CD4-positive, alpha-beta T cell (primary cell): ENCODE results near the gene MASP1. TPM values are rescaled to one million over a fixed set of nuclear protein-coding genes. Genes with fewer than 3 reads are reported as not detected.

Experiments used
- ATAC-seq: fragments of 200-7000 bp; cut with Tn5 transposase; one replicate; pipeline ENCODE4 v1.10.0; 2022; ENCODE audit warnings: mild to moderate bottlenecking; ENCODE audit not compliant: poor library complexity
- CTCF ChIA-PET: fragments of 350-600 bp; sonication (Branson Sonifier 250); formaldehyde crosslinking; loops from one replicate; lab custom pipeline; 2021; ENCODE audit warnings: antibody characterized with exemption, inconsistent platforms; lab: Charles Lee
- POLR2A ChIA-PET: fragments of 350-600 bp; sonication (Branson Sonifier 250); formaldehyde crosslinking; loops from one replicate; lab custom pipeline; 2021; ENCODE audit warnings: antibody characterized with exemption, inconsistent platforms; lab: Charles Lee
- DNase-seq, 14 experiments: peaks; one replicate each; pipeline ENCODE4 v3.0.0-alpha.2; 2013 to 2020; ENCODE audit warnings: mixed read lengths in 2 of 14
- H3K27ac ChIP-seq, 2 donors: one replicate each; pipeline versions ENCODE4 v1.5.1 to v1.7.0; 2013; ENCODE audit warnings: low read length in 2 of 2, low read depth in 1 of 2, mild to moderate bottlenecking in 1 of 2
- H3K27me3 ChIP-seq, 2 experiments: 1 replicate in 1 of 2; 2 replicates in 1 of 2; pipeline versions ENCODE4 v1.6.1 to v1.7.0; 2013; ENCODE audit warnings: low read length in 2 of 2, control low read depth in 1 of 2, mild to moderate bottlenecking in 1 of 2, moderate library complexity in 1 of 2; ENCODE audit not compliant: insufficient read depth in 2 of 2, control insufficient read depth in 1 of 2
- H3K36me3 ChIP-seq: one replicate; pipeline ENCODE4 v1.6.1; 2013; ENCODE audit warnings: low read length, control low read depth; ENCODE audit not compliant: insufficient read depth
- H3K4me1 ChIP-seq: one replicate; pipeline ENCODE4 v1.6.1; 2013; ENCODE audit warnings: low read length, control low read depth; ENCODE audit not compliant: insufficient read depth
- H3K4me3 ChIP-seq: one replicate; pipeline ENCODE4 v1.5.1; 2013; ENCODE audit warnings: mild to moderate bottlenecking, low read length, moderate library complexity
- H3K9me3 ChIP-seq, 2 experiments: 1 replicate in 1 of 2; 2 replicates in 1 of 2; pipeline versions ENCODE4 v1.6.1 to v1.7.0; 2013; ENCODE audit warnings: low read length in 2 of 2, mild to moderate bottlenecking in 2 of 2, control low read depth in 1 of 2, moderate library complexity in 1 of 2; ENCODE audit not compliant: control insufficient read depth in 1 of 2, insufficient read depth in 1 of 2
- H3K27ac Mint-ChIP-seq: one replicate; pipeline ENCODE4 v1.8.0; 2020; ENCODE audit warnings: mixed read lengths
- H3K27me3 Mint-ChIP-seq: one replicate; pipeline ENCODE4 v1.8.0; 2021; ENCODE audit warnings: mixed read lengths
- H3K36me3 Mint-ChIP-seq: one replicate; pipeline ENCODE4 v1.8.0; 2021; ENCODE audit warnings: low read depth, mixed read lengths
- H3K4me1 Mint-ChIP-seq: one replicate; pipeline ENCODE4 v1.8.0; 2021; ENCODE audit warnings: low read depth, mixed read lengths
- H3K4me3 Mint-ChIP-seq: one replicate; pipeline ENCODE4 v1.8.0; 2020; ENCODE audit warnings: mild to moderate bottlenecking, mixed read lengths
- H3K9me3 Mint-ChIP-seq: one replicate; pipeline ENCODE4 v1.8.0; 2020; ENCODE audit warnings: mixed read lengths
- intact Hi-C, 2 experiments: fragments of 100-400 bp; cut with DNase I in 1 of 2; cut with micrococcal nuclease in 1 of 2; formaldehyde crosslinking; loops; one replicate each; pipeline versions ENCODE4 v1.15.1 to v1.9.0; 2023 to 2025; cut with DNase I, micrococcal nuclease
- total RNA-seq, 174 experiments: library from RNA in 2 of 174; stranded (reverse) in 2 of 174; gene quantifications; one replicate each; pipeline ENCODE4 v1.2.3 and lab custom pipeline; 2021 to 2026
- TF ChIP-seq, protein P1 (sequence below): fragments of 200-600 bp; IDR thresholded peaks from one replicate; pipeline ENCODE4 v1.8.0; 2022; ENCODE audit warnings: antibody characterized with exemption, mild to moderate bottlenecking

Gene MASP1
- total RNA-seq, 2 experiments from 2014 or later, result not detected

DNA sequence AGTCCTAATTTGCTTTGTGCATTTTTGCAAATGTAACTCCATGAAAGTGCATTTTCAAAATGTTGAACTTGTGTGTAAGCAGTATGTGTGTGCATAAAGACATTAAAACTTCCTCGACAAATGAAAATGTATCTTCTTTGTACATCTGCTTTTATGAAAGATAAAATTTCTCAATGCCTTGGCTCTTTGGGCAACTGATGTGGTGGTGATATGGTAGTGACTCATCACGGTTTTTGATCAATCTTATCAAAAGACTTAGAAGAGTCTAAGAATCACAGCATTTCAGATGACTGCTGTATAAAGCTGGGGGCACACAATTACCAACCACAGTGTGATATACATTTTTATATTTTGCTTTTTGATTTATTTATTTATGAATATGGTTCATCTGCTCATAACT is 5.4 kb upstream of the MASP1 start:
- Mint-ChIP-seq H3K4me3 (no peak overlapping the region), H3K9me3 (no peaks in the 10 kb centered on the region), H3K27ac (no peak overlapping the region), H3K36me3 (no peaks in the 10 kb centered on the region), H3K27me3 (peaks cover 17% of the 10 kb centered on the region), H3K4me1 (no peaks in the 10 kb centered on the region)
- CTCF ChIA-PET, result no interaction called here
- Histone ChIP-seq H3K4me3 (no peak overlapping the region), H3K9me3 (no peaks in the 10 kb centered on the region), H3K36me3 (no peaks in the 10 kb centered on the region), H3K27ac (no peak overlapping the region), H3K27me3 (peaks cover 0 to under 1% of the 10 kb centered on the region in 2 experiments), H3K4me1 (no peaks in the 10 kb centered on the region)
- intact Hi-C loops, result no loop called here
- no peak for DNase-seq
- no peak for ATAC-seq
- POLR2A ChIA-PET, result no interaction called here
- TF ChIP-seq, protein P1, sequence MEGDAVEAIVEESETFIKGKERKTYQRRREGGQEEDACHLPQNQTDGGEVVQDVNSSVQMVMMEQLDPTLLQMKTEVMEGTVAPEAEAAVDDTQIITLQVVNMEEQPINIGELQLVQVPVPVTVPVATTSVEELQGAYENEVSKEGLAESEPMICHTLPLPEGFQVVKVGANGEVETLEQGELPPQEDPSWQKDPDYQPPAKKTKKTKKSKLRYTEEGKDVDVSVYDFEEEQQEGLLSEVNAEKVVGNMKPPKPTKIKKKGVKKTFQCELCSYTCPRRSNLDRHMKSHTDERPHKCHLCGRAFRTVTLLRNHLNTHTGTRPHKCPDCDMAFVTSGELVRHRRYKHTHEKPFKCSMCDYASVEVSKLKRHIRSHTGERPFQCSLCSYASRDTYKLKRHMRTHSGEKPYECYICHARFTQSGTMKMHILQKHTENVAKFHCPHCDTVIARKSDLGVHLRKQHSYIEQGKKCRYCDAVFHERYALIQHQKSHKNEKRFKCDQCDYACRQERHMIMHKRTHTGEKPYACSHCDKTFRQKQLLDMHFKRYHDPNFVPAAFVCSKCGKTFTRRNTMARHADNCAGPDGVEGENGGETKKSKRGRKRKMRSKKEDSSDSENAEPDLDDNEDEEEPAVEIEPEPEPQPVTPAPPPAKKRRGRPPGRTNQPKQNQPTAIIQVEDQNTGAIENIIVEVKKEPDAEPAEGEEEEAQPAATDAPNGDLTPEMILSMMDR, result no peak

DNA sequence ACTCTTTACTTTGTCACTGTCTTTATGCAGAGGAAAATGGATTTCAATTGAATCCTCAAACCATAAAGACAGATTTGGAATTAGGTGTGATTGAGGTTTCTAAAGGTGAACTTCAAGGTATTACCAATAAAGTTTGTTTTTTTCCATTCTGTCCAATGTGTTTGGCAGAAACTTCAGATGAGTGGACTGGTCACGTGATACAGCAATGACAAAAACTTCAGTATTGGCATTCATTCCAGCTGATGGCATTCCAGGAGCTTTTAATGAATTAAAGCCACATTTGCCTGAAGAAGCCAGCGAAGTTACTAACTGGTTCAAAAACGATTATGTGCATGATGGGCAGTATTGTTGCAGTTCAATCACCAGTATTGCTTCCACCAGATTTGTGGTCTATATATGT is 4.5 kb upstream of the MASP1 start:
- Histone ChIP-seq H3K4me1 (no peaks in the 10 kb centered on the region), H3K36me3 (no peaks in the 10 kb centered on the region), H3K4me3 (no peak overlapping the region), H3K9me3 (no peaks in the 10 kb centered on the region), H3K27ac (no peak overlapping the region), H3K27me3 (peaks cover 0 to 4% of the 10 kb centered on the region in 2 experiments)
- Mint-ChIP-seq H3K4me1 (no peaks in the 10 kb centered on the region), H3K27ac (no peak overlapping the region), H3K9me3 (no peaks in the 10 kb centered on the region), H3K36me3 (no peaks in the 10 kb centered on the region), H3K27me3 (peaks cover 22% of the 10 kb centered on the region), H3K4me3 (no peak overlapping the region)
- TF ChIP-seq, protein P1, result no peak
- ChIA-PET CTCF (no interaction called here), POLR2A (no interaction called here)
- intact Hi-C loops, result no loop called here
- DNase-seq (no peak), ATAC-seq (no peak)

DNA sequence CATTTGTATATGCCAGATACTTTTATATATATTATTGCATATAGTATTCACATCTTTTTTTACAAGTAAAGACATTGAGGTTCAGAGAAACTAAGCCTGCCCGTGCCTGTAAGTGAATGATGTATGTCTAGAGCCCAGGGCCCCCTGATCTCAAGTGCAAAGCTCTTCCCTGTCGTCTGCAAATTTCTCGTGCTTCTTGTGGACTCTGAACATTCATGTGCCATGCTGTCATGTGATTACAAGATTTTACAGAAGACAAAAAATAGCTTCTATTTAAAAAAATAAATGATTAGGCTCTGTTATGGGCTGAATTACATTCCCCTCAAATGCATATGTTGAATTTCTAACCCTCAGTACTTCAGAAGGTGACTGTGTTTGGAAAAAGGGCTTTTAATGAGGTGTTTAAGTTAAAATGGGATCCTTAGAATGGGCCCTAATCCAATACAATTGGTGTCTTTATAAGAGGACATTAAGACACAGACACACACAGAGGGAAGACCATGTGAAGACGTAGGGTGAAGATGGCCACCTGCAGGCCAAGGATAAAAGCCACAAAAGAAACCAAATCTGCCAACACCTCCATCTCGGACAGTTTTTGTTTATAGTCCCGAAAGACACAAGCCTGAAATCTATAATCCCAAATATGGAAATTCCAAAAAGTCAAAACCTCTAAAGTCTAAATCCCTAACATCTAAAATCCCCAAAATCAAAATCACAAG is 3.9 kb upstream of the MASP1 start:
- H3K9me3 ChIP-seq, result no peaks in the 10 kb centered on the region
- CTCF ChIA-PET, result no interaction called here
- no peaks in the 10 kb centered on the region for H3K9me3 Mint-ChIP-seq
- TF ChIP-seq, protein P1, result no peak
- H3K4me3 Mint-ChIP-seq, result no peak overlapping the region
- H3K36me3 ChIP-seq, result no peaks in the 10 kb centered on the region
- no peak for ATAC-seq
- H3K27me3 ChIP-seq, result peaks cover 0 to 4% of the 10 kb centered on the region in 2 experiments
- no peak overlapping the region for H3K27ac Mint-ChIP-seq
- no peaks in the 10 kb centered on the region for H3K4me1 ChIP-seq
- H3K36me3 Mint-ChIP-seq, result no peaks in the 10 kb centered on the region
- no peak overlapping the region for H3K27ac ChIP-seq
- POLR2A ChIA-PET, result no interaction called here
- peaks cover 26% of the 10 kb centered on the region for H3K27me3 Mint-ChIP-seq
- no peak overlapping the region for H3K4me3 ChIP-seq
- intact Hi-C loops, result no loop called here
- no peaks in the 10 kb centered on the region for H3K4me1 Mint-ChIP-seq
- no peak for DNase-seq
